ENCODE measurements around the gene CACTIN.
A peak's percentile ranks its signal among the peaks of the same experiment; 100 is the strongest.
"Not testable (repeated sequence)": the region's sequence is repeated elsewhere in the genome, so short reads cannot be mapped to it uniquely, and the experiment has no call there.

CACTIN gene

GRCh38 chr19:3572132-3572854 is 54.3 kb downstream of the CACTIN start:
- DNase-seq (ENCODE audit: low read depth in 3 of 3): peak; percentile 99 to 100 (median 99)

DNA sequence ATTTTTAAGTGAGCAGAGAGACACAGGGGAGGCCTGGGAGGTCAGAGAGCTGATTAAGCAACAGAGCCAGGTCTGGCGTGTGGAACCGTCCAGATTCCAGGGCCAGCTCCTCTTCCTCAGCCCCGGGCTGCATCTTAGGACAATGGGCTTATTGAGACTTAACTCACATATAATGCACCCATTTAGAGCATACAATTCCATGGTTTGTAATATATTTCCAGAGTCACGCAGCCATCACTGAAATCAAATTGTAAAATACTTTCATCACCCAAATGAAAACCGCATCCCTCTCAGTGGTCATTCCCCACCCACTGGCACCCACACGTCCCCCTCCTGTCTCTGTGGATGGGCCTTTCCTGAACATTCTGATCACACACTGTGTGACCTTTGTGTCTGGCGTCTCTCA is 56.0 kb downstream of the CACTIN start:
- no peak for DNase-seq (ENCODE audit: low read depth in 3 of 3)

- DNase-seq (ENCODE audit: low read depth in 3 of 3): not testable (repeated sequence)
These were observed 56.5 kb downstream of the CACTIN start for GRCh38 chr19:3570042-3570441.

GRCh38 chr19:3565139-3565538 is 61.5 kb downstream of the CACTIN start:
- DNase-seq (ENCODE audit: low read depth in 3 of 3): no peak

GRCh38 chr19:3563709-3564524 is 62.7 kb downstream of the CACTIN start:
- no peak for DNase-seq (ENCODE audit: low read depth in 3 of 3)

Data from stimulated activated CD4-positive, alpha-beta T cell treated with anti-CD3 and anti-CD28 coated beads, TNF-alpha, amount 100 ng/mL, for 48 hours (primary cell).